ENCODE measurements around the gene MMD.
A peak's percentile ranks its signal among the peaks of the same experiment; 100 is the strongest.
"Not testable (repeated sequence)": the region's sequence is repeated elsewhere in the genome, so short reads cannot be mapped to it uniquely, and the experiment has no call there.

MMD gene

DNA sequence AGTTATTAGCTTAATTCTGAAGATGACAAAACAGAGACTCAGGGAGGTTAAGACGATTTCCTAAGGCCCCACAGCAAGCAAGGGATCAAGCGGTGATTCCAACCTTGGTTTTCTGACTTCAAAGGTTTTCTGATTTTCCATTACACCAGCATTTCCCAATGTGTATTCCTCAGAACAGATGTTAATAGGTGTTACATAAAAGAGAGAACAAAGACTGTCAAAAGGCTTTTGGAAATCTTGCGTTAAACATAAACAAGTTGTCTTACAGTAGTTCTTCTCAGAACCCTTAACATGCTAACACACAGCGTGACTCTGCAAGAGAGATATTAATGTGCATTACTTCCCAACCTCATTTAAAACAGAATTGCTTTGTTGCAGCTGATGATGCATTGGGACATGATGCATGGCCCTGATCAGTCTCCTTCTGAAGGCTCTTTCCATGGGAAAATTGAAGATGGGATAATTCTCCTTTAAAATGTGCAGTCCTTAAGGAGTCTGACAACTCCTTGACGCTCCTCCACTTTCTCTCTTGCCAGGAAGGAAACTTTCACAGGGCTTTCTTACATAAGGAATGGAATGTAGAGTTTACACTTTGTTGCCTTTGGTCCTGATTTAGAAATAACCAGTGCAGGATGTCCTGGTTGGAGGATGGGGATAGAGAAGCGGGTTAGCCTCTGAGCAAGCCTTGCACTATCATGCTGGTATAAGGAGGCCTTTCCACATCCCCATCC, 21.5 kb upstream of the MMD start:
- DNase-seq: no peak

DNA sequence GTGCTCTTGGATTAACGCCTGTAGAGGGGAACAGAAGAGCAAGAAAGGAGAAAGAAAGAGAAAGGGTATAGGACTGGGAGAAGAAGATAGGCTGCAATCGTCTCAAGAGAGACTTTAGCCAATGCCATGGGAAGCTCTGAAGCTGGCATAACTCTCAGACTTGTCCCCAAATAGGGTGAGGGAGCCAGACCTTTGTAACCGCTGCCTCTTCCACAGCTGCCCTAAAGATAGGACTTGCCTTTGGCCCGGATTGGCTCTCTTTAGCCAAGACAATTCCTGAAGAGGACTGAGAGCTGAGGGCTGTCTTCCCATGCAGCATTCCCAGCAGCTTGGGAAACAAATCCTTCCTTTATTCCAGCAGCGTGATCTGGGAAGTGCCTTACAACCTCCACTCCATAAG, 20.8 kb upstream of the MMD start:
- no peak for DNase-seq

DNA sequence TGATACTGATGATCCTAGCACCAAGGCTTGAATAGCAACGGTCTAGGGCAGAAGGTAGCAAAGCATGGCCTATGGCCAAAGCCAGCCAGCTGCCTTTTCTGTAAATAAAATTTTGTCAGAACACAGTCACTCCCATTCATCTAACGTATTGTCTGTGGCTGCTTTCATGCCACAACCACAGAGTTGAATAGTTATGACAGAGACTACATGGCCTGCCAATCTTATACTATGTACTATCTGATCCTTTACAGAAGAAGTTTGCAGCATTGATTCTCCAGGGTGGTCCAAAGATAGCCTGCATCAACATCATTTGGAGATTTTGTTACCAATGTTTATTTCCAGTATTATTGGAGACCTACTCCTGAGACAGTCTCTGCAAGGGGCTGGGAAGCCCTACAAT, 19.9 kb upstream of the MMD start:
- no peak for DNase-seq

DNA sequence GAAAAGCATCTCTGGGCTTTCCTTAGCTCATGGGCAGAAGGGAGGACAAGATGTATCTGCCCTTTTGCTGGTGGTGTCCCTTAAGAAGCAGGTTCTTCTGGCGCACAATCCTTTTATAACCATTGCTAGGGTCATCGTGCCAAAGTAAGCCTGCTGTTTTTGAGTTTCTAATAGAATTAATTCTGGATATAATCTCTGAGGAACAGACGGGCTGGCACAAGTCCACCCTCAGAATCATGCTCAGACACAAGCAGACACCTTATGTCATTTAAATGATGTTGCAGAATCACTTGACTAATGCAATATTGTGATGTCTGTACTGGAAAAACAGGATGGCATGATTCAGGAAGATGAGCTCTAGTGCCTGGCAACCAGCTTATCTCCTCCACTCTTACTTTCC, 18.8 kb upstream of the MMD start:
- no peak for DNase-seq

DNA sequence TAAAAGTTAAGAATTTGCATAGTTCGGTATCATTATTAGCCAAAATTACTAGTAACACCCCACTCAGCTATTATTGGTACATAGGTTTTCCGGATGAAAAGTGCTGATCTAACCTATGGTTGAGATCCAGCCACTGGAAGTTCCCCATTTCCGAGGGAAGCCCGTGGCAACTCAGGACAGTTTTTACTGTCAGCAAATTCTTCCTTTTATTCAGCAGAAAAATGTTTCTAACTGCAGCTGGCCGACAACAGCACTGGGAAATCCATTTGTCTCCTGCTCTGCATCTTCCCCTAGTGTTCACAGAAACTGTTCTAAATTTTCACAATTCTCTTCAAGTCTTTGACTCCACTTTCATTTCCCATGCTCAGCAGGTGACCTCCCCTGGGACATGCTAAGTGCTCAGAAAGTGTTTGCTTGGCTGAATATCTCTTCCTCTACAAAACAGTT, 15.5 kb upstream of the MMD start:
- peak in 1 of 3 experiments; percentile 7 for DNase-seq

DNA sequence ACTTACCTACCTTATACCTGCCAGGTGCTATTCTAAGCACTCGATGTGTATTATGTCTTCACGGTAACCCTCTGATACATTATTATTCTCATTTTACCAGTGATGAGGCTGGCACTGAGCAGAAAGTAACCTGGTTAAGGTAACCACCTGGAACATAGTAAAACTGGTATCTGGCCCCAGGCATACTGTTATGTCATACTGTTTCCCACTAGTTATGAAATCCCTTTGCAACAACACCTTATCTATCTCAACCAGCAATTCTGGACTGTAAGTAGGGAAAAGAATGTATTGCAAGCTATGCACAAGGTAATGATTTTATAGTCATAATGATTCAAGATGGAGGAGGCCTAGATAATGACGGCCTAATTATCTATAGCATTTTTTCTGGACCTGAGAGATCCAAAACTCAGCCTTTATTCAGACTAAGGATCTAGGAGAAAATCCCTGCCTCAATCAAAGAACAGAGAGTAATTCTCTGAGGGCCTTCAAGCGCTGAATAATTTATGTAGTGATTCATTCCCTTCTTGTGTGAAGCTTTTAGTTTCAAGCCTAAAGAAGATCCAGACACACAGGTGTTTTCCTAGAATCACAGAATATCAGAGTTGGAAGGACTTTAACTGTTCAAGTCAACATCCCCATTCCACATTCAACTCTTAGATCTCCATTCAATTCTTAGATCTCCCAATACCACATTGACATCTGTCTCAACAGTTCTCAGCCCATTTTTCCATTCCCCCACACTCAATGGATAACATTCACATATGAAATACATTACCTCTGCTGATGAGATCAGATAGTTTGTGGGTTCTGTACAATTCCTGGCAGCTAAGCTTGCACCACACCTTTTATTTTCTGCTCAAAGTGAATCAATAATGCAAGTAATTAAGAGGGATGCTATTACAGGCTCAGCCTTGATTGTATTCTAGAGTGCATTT, 14.9 kb upstream of the MMD start:
- no peak for DNase-seq

DNA sequence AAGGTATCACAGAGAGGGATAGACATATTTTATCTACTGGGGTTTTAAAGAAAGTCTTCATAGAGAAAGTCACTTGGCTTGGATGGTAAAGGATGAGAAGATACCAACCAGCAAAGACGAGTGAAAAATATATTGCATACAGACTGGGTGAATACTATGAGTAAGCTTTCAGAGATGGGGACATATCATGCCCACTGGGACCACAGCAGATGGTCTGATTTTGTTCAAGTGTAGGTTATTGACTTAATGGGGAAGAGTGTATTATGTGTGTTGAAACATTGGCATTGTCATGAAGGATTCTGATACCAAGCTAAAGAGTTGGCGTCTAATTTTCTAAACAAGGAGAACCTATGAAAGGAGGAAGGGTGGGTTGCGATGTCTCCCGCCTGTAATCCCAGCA, 13.8 kb upstream of the MMD start:
- no peak for DNase-seq

DNA sequence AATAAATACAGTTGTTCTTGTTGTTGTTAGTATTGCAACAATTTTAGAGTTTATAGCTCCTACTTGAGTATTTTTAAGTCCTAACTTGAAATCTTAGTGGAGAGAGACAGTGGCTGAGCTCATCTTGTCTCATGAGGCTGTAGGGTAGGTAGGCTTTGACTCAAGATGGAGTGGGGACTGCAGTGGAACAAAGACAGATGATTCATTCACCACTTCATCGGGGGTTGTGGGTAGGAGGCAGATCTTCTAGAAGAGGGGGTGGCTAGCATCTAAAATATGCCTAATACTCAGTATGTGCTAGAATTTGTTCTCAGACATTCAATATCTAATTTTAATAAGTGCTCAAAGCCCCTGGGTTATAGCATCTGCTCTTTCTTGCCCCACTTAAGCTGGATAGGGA, 13.1 kb upstream of the MMD start:
- no peak for DNase-seq

DNA sequence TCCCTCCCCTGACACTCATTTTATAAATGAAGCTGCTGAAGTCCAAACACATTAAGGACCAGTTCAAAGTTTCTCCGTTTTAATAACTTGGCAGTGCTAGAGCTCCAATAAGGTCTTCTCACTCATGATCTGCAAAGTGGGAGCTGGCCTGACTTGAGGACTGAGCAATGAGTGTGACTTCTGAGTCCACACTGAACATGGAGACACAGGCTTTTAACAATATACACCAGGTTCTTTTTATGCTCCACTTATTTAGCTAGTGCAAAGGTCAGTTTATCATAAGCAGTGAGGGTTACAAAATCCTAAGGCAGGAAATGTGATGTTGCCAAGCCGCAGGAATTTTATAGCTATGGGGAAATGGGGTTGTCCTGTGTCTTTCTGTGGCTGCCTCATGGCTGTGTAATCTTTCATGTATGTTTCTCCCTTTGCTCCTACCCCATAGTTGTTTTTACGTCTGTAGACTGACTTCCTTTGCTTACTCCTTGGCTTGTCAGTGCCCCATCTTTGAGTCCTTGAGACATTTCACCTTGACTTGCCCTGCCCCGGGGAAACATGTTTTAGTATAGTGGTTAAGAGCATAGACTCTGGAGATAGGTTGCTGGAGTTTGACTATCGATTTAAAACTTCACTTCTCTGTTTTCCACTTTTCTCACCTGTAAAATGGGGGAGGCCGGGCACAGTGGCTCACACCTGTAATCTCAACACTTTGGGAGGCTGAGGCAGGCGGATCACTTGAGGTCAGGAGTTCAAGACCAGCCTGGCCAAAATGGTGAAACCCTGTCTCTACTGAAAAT, 12.2 kb upstream of the MMD start:
- no peak for DNase-seq

DNA sequence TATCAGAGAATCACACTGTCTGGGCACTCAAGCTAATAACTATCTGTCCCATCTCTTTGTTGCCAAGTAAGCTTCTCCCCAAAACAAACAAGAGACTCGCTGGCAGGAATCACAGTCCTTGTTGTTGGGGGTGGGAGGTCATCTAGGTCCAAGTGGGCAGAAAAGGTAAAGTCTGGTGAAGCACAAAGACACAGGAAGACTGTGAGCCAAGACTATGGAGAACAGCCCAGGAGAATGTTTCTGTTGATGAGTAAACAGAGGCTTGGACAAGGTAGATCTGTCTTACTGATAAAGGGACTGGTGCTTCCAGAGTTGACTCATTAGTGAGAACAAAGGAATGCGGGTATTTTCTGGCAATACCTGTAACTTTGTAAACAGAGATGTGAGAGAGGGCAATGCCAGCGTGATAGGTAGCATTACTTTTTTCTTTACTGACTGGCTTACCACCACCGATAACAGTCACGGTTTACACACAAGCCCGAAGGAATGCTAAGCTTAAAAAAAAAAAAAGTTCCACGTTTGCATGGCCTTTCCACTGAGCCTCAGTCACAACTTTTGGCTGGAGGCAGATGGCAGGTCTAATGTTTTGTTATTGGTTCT, 11.5 kb upstream of the MMD start:
- DNase-seq: no peak

DNA sequence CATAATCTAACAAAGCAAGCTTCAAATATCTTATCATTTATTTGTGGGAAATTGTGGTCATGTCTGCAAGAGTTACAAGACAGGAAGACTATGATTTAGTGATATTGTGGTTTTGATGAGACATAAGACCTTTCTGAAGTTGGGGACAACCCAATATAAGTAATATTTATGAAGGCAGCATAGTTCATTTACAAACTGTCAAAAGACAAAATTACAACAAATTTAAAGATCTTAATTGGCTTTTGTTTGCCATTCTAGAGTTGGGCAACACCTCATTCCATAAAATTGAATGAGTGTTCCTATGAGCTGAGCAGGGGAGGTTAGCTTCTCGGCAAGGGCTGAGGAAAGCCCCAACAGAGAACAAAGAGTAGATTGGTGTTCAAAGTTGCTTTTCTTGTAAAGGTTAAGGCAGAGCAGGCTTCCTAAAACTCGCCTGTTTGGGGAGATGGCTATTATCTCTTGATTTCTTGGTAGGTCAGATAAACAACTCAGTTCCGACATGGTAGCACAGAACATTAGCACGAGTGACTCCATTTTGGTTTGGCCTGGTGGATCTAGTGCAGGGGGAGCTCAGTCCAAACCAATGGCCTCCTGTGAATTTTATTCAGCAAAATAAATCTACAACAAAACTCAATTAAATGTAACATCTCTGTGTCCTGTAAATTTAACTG, 10.9 kb upstream of the MMD start:
- no peak for DNase-seq

DNA sequence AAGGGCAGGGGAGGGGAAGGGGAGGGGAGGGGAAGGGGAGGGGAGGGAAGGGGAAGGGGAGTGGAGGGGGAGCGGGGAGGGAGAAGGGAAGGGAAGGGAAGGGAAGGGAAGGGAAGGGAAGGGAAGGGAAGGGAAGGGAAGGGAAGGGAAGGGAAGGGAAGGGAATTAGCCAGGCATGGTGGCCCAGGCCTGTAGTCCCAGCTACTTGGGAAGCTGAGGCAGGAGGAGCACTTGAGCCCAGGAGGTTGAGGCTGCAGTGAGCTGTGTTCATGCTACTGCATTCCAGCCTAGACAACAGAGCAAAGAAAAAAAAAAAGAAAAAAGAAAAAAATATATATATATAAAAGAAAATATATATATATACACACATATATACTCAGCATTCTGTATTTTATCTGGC, 10.3 kb upstream of the MMD start:
- DNase-seq: not testable (repeated sequence)

DNA sequence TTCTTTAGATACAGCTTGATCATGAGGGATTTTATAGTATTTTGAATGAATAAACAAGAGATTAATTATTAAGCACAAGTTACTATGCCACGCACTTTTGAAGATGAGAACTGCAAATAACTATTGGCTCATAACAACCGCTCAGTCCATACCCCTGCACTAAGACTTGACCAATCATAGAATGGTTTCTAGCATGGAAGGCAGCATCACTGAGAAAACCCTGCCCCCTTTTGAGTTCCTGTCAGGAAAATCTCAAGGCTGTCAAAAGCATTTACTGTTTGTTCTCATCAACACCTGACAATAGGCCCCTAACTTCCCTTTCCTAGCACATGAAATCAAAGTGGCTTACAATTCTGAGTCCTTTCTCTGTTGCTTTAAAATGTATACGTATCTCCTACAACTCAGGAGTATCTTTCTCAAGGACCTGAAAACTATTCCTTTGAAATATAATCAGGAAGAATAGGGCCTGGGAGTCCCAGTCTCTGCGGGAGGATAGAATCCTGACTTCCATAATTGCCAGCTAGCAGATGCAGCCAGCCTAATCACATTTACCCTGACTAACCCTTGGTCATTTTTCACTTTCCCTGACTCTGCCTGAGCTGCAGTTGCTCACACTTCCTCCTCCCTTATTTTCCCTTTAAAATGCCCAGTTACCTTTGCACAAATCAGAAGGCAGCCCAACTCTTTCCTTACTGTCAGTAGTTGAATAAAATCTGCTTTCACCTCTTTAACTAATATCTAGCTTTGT, 9.1 kb upstream of the MMD start:
- DNase-seq: peak in 2 of 3 experiments; percentile 16 to 44

DNA sequence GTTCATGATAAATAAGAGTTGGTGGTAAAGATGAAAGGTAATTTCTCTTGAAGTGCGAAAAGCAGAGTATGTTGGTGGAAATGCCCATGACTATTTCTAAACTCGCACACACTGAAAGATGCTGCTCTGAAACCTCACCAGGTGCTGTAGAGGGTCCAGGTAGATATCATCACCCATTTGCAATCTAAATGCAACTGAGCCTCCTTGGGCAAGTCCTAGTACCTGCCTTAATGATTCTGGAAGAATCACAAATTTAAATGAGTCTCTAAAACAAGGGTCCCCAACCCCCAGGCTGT, 5.9 kb upstream of the MMD start:
- DNase-seq: no peak

DNA sequence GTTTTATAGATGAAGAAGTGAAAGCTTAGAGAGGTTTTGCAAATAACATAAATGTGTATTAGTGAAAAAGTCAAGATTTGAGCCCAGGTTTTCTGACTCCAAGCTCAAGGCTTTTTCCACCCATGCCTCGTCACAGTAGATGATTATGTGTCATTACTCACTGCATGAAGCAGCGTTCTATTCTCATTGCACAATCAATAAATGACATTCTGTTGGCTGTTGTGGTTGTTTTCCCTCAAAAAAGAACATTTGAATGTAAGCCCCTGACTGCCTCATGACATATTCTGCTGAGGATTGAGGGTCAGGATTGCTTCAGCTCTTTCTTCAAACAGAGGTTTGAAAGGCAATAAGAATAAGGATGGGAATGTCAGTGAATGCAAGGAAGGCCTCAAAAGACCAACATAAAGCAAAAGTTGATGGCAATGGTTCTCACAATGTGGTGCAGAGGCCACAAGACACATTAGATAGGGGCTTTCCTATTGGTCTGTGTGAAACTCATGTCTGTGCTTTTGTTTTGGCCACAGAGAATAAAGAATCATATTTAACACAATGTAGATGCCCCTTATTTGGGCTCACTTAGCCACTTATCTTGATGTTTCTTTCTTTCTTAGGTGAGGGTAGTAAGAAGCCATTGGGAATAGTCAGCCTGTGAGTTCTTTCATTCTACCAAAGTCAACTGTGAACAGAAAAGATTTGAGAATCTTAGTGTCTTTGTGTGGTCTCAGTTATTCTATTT, 5.4 kb upstream of the MMD start:
- no peak for DNase-seq

DNA sequence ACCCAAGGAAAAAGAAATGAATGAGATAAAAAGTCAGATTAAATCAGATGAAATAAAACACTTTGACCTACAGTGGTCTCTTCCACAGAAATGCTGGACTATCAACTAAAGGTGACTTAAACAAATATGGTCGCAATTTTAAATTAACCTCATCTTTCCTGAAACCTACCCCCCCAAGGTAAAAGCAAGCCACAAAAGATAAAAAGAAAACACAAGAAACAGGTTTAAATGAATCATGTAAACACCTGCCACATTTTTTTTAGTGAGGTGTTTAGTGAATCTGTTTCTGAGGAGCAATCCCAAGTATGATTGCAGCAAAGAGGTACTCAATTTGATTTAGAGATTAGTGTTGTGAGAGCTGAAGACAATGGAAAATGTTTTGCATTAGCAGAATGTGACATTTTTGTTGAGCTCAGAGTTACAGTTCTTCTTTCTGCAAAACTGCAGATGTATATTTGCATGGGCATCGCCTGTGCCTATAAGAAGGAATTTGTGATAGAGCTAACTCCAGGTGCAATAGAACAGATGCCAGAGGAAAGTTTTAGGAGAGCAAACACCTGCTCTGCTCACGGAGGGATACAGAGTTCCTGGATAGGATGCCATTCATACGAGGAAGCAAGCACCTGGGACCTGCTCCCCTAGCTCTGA, 3.4 kb upstream of the MMD start:
- no peak for DNase-seq

DNA sequence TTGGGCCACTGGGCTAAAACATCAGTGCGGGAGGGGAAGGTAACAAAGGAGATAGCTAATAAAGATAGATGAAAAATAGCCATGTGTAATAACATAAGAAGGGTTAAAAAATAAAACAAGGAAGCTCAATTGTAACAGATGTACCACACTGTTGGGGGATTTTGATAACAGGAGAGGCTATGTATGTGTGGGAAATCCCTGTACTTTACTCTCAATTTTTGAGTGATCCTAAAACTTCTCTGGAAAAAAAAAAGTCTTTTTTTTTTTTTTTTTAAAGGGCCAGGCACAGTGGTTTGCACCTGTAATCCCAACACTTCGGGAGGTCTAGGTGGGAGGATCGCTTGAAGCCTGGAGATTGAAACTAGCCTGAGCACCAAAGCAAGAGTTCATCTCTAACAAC, 1.9 kb upstream of the MMD start:
- no peak for DNase-seq

DNA sequence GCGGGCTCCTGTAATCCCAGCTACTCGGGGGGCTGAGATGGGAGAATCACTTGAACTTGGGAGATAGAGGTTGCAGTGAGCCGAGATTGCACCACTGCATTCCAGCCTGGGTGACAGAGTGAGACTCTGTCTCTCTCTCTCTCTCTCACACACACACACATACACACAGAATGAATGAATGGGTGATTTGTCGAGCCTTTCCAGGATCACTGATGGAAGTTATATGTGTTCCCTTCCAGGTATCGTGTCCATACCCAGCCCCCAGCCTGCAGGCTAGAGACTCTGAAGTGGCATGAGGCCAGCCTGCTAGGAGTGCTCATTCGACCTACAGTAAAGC, 1.2 kb upstream of the MMD start:
- not testable (repeated sequence) for DNase-seq

DNA sequence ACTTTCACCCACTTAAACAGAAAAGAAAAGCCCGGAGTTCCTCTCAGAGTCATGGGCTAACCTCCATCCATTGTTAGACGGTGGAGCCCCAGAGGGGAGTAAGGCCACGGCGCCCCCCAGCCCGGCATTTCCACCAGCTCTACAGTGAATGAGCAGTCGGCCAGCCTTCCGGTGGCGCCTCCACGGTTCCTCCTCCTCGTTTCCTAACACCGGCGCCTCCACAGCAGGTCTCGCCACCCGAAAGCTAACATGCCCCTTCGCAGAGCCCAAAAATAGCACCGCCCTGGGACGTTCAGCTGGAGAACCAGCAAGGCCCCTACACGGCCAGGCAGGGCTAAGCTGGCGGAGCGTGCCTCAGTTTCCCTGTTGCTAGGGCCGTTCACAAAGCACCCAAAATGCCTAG, 858 bp downstream of the MMD start:
- peak in 2 of 3 experiments; percentile 50 to 54 for DNase-seq

DNA sequence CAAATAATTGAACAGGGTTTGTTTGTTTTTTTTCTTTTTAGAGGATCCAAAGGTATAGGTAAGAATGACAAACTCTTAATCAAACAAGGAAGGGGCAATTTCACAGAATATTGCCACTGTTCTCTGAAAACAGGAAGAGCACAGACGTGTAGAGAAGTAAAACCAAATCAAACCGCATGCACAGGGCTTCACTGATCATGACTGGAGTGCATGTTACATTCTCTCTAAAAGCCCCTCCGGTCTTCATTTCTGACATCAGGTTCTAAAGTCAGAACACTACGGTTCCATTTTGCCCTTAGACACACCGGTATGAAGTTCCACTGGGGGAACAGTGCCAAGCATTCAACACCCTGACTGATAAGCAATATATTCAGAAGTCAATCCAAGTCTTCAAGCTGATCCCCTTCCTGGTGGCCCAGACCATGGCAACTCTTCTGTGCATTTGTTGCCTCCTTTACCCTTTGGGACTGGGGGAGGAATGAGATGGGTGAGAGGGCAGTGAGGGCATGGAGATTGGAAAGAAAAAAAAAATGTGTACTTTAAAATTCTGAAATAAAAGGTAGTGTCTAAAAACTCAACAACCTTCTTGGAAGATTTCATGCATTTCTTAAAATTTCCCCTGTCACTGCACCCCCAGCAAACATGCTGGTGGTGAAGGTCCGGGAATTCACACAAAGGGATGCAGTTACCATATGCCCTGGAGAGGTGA, 1.4 kb downstream of the MMD start:
- no peak for DNase-seq
